ENCODE measurements around the gene OPN1MW3.
"Not testable (repeated sequence)": the region's sequence is repeated elsewhere in the genome, so short reads cannot be mapped to it uniquely, and the experiment has no call there.

The OPN1MW3 gene

DNA sequence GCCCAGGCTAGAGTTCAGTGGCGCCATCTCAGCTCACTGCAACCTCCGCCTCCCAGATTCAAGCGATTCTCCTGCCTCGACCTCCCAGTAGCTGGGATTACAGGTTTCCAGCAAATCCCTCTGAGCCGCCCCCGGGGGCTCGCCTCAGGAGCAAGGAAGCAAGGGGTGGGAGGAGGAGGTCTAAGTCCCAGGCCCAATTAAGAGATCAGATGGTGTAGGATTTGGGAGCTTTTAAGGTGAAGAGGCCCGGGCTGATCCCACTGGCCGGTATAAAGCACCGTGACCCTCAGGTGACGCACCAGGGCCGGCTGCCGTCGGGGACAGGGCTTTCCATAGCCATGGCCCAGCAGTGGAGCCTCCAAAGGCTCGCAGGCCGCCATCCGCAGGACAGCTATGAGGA, at the start of gene OPN1MW3:
OPN1MW3 (plus strand) TSS at position 301 of the 400 bp plus-strand sequence; CDS start at position 339, 38 bp downstream.
- not testable (repeated sequence) for DNase-seq (ENCODE audit: low read depth)

DNA sequence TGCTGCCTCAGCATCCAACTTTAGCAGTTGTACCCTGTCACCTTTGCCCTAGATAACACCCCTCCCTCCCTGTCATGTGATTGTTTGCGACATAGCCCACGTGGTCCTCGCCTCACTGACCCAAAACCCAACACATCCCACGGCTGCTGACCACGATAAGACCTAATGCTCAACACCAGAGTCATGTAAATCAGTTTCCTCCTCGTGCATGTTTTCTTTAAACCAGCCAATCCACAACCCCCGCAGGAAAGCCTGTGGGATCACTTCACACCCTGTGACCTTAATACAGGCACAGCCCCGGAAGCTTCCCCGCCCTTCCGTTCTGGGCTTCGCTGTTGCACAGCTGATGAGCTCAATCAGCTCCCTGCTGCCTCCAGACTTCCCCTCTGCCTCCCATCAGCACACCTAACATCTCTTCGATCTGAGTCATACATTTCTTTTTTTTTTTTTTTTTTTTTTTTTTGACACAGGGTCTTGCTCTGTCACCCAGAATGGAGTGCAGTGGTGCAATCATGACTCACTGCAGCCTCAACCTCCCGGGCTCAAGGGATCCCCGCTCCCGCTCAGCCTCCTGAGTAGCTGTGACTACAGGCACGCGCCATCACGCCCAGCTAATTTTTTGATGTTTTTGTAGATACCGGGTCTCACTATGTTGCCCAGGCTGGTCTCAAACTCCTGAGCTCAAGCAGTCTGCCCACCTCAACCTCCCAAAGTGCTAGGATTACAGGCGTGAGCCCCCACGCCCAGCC, 47.5 kb upstream of the OPN1MW3 start:
- not testable (repeated sequence) for DNase-seq (ENCODE audit: low read depth)

DNA sequence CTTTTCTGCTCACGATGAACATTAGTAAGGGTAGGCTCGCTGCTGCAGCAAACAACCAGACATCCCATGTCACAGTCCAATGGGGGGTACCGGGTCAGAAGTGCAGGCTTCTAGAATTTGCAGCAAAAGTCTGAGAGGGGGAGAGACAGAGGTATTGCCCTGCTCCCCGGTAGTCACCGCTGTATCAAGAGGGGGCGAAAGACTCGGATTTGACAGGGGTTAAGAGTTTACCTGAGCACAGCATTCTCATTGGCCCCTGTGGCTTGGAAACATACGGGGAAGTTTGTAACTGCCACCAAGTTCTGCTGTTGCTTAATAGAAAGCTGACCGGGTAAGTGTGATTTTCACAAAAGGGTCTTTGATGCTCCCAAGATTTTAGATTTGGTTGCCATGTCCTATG, 46.3 kb upstream of the OPN1MW3 start:
- DNase-seq (ENCODE audit: low read depth) = not testable (repeated sequence)

DNA sequence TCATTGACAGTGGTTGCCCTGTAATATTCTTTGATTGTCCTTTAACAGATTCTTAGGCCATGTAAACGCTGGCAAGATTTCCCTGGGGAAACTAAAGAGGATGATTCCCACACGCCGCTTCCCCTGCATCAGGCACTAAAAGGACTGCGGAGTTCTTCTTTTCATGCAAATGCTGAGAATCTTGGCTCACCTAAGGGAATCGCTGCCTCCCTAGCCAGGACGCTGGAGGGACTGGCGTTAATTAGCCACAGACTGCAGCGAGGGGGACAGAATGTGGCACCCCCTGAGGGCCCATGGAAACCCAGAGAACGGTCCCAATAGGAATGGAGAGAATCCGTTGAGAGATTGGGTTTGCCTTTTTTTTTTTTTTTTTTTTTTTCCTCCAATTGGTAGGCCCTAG, 45.9 kb upstream of the OPN1MW3 start:
- DNase-seq (ENCODE audit: low read depth) = not testable (repeated sequence)

DNA sequence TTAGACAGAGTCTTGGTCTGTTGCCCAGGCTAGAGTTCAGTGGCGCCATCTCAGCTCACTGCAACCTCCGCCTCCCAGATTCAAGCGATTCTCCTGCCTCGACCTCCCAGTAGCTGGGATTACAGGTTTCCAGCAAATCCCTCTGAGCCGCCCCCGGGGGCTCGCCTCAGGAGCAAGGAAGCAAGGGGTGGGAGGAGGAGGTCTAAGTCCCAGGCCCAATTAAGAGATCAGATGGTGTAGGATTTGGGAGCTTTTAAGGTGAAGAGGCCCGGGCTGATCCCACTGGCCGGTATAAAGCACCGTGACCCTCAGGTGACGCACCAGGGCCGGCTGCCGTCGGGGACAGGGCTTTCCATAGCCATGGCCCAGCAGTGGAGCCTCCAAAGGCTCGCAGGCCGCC, 37.9 kb upstream of the OPN1MW3 start, which contains the start of gene OPN1MW2:
OPN1MW2 (plus strand) TSS at position 301 of the 400 bp plus-strand sequence; CDS start at position 361, 60 bp downstream.
- DNase-seq (ENCODE audit: low read depth) = not testable (repeated sequence)

DNA sequence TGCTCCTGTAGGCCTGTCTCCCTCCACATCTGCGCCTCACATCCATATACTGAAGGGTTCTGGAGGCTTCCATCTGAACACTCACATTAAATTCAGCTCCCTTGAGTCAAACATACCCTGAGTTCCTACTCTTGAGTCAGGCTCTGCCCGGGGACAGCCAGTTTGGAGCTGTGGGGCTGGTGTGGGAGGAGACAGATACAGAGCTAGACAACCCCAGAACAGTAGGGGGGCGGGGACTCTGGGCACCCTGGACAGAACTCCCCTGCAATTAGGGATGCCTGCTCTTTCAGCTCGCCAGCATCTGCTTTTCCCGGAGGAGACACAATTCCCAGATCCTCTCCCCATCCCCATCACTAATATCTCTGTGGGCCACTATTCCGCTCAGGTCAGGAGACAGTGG, 32.1 kb upstream of the OPN1MW3 start:
- DNase-seq (ENCODE audit: low read depth) = not testable (repeated sequence)

DNA sequence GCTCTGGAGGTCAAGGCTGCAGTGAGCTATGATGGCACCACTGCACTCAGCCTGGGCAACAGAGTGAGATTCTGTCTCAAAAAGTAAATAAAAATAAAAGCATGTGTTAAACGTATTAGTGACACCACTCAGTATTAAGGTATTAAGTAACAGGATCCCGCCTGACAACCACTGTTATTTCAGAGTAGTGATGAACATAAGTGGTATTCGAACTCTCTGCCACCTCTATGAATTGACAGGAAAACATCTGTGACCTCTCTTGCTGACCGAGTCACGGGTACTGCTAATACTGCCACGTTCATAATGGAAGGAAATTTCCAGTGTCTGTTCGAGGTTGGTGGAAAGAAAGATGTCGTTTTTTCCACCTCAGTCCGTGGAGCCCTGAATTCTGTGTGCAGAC, 30.7 kb upstream of the OPN1MW3 start:
- not testable (repeated sequence) for DNase-seq (ENCODE audit: low read depth)

DNA sequence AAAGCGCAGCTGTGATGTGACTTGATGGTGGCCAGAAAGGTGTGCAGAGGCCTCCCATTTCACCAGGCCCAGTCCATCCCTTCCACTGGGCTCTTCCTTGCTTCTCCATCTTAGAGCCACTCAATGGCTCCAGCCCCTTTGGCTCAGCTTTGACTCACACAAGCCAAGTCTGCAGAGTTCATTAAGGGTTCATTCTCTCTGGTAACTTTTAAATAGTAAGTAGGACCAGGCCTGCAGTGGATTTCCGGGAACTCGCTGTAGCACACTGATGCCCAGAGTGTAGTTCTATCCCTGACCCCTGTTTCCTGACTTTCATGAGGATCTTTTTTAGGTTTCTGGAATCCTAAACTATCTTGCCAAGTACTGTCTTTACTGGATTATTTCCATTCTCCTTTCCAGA, 25.9 kb upstream of the OPN1MW3 start:
- DNase-seq (ENCODE audit: low read depth) = not testable (repeated sequence)

DNA sequence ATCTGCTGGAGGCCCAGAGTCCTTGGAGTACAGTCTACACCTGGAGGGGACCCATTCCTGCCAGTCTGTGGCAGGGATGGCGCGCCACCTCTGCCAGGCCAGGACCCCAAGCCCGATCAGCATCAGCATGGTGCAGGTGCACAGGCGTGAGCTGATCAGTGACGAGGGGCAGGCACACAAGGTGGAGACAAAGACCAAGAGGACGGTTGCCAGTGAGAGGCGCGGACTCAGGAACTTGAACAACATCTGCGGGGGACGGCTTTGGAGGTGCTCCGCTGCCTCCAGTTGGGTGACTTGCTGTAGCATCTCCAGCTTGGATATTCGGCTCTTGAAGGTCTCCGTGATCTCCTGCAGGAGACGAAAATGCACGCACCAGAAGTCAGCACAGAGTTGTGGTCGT, 23.8 kb upstream of the OPN1MW3 start:
- not testable (repeated sequence) for DNase-seq (ENCODE audit: low read depth)

DNA sequence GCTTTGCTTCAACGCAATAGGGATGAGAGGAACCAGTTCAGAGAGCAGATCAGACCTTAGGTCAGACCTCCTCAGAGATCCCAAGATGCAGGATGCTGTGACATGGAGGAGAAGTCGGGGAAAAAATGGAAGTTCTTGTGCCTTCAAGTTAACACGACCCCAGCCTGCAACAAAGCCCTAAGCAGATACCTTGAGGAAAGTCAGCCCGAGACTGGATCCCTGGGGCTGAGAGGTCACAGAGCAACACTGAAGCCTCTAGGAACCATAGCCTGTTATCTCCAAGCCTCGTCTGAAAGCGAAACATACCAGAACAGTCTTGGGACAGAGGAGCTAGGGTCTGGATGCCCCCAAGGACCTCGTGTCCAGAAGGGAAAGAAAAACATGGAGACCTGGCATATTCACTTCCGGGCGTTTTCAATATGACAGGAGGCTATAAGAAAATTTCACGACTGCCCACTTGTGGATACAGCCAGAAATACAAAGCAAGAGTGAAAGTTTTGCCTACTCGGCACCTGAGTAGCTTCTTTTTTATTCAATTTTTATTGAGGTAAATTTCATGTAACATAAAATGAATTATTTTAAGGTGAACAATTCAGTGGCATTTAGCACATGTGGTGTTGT, 18.3 kb upstream of the OPN1MW3 start:
- DNase-seq (ENCODE audit: low read depth) = not testable (repeated sequence)

DNA sequence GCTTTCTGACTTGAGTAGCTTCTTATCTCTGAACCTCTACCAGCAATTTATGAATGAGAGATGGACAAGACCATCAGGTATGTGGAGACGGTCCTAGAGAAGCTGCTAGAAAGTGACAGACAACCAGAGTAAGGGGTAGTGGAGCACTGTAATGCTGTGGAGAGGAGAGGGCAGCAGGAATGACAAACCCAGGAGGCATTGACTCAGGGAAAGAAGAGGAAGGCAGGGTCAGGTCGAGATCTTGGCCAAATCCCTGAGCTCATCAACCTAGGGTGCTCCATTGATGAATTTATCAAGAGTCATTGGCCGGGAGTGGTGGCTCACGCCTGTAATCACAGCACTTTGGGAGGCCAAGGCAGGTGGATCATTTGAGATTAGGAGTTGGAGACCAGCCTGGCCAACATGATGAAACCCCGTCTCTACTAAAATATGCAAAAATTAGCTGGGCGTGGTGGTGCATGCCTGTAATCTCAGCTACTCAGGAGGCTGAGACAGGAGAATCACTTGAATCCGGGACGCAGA, 17.3 kb upstream of the OPN1MW3 start:
- DNase-seq (ENCODE audit: low read depth) = not testable (repeated sequence)

DNA sequence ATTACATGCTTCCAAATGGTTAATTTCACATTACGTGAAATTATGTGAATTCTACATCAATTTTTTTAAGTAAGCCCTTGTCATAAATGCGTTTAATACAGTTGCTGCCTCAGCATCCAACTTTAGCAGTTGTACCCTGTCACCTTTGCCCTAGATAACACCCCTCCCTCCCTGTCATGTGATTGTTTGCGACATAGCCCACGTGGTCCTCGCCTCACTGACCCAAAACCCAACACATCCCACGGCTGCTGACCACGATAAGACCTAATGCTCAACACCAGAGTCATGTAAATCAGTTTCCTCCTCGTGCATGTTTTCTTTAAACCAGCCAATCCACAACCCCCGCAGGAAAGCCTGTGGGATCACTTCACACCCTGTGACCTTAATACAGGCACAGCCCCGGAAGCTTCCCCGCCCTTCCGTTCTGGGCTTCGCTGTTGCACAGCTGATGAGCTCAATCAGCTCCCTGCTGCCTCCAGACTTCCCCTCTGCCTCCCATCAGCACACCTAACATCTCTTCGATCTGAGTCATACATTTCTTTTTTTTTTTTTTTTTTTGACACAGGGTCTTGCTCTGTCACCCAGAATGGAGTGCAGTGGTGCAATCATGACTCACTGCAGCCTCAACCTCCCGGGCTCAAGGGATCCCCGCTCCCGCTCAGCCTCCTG, 9.9 kb upstream of the OPN1MW3 start:
- not testable (repeated sequence) for DNase-seq (ENCODE audit: low read depth)

DNA sequence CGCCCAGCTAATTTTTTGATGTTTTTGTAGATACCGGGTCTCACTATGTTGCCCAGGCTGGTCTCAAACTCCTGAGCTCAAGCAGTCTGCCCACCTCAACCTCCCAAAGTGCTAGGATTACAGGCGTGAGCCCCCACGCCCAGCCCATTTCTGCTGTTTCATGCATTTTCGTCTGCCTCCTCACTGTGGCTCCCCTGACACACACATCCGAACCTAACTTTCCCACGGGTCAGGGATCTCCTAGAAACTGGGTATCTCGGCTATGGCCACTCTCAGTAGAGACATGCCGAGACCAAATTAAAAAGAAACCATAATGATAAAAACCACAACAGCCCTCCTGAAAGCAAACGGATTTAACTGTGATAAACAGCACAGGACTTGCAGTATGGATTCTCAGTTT, 9.3 kb upstream of the OPN1MW3 start:
- not testable (repeated sequence) for DNase-seq (ENCODE audit: low read depth)

DNA sequence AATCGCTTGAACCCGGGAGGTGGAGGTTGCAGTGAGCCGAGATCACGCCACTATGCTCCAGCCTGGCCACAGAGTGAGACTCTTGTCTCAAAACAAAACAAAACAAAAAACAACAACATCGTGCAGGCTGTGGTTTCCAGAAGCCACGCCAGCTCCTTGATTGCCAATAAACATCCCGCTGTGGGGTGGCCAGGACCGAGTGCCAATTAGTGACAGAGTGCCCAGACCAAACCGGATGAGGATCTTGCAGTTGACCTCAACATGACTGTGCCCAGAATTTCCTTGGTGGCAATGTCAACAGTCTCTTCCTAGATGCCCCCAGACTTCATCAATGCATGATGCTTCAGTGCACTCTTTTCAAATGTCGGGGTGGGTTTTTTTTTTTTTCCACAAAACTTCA, 1.3 kb downstream of the OPN1MW3 start:
- DNase-seq (ENCODE audit: low read depth) = not testable (repeated sequence)

DNA sequence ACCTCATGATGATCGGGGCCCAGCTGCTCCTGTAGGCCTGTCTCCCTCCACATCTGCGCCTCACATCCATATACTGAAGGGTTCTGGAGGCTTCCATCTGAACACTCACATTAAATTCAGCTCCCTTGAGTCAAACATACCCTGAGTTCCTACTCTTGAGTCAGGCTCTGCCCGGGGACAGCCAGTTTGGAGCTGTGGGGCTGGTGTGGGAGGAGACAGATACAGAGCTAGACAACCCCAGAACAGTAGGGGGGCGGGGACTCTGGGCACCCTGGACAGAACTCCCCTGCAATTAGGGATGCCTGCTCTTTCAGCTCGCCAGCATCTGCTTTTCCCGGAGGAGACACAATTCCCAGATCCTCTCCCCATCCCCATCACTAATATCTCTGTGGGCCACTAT, 5.7 kb downstream of the OPN1MW3 start:
- not testable (repeated sequence) for DNase-seq (ENCODE audit: low read depth)

DNA sequence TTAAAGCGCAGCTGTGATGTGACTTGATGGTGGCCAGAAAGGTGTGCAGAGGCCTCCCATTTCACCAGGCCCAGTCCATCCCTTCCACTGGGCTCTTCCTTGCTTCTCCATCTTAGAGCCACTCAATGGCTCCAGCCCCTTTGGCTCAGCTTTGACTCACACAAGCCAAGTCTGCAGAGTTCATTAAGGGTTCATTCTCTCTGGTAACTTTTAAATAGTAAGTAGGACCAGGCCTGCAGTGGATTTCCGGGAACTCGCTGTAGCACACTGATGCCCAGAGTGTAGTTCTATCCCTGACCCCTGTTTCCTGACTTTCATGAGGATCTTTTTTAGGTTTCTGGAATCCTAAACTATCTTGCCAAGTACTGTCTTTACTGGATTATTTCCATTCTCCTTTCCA, 11.9 kb downstream of the OPN1MW3 start:
- not testable (repeated sequence) for DNase-seq (ENCODE audit: low read depth)

DNA sequence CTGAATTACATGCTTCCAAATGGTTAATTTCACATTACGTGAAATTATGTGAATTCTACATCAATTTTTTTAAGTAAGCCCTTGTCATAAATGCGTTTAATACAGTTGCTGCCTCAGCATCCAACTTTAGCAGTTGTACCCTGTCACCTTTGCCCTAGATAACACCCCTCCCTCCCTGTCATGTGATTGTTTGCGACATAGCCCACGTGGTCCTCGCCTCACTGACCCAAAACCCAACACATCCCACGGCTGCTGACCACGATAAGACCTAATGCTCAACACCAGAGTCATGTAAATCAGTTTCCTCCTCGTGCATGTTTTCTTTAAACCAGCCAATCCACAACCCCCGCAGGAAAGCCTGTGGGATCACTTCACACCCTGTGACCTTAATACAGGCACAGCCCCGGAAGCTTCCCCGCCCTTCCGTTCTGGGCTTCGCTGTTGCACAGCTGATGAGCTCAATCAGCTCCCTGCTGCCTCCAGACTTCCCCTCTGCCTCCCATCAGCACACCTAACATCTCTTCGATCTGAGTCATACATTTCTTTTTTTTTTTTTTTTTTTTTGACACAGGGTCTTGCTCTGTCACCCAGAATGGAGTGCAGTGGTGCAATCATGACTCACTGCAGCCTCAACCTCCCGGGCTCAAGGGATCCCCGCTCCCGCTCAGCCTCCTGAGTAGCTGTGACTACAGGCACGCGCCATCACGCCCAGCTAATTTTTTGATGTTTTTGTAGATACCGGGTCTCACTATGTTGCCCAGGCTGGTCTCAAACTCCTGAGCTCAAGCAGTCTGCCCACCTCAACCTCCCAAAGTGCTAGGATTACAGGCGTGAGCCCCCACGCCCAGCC, 27.3 kb downstream of the OPN1MW3 start:
- DNase-seq (ENCODE audit: low read depth) = not testable (repeated sequence)

DNA sequence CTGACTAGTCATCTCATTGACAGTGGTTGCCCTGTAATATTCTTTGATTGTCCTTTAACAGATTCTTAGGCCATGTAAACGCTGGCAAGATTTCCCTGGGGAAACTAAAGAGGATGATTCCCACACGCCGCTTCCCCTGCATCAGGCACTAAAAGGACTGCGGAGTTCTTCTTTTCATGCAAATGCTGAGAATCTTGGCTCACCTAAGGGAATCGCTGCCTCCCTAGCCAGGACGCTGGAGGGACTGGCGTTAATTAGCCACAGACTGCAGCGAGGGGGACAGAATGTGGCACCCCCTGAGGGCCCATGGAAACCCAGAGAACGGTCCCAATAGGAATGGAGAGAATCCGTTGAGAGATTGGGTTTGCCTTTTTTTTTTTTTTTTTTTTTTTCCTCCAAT, 29.0 kb downstream of the OPN1MW3 start:
- not testable (repeated sequence) for DNase-seq (ENCODE audit: low read depth)

DNA sequence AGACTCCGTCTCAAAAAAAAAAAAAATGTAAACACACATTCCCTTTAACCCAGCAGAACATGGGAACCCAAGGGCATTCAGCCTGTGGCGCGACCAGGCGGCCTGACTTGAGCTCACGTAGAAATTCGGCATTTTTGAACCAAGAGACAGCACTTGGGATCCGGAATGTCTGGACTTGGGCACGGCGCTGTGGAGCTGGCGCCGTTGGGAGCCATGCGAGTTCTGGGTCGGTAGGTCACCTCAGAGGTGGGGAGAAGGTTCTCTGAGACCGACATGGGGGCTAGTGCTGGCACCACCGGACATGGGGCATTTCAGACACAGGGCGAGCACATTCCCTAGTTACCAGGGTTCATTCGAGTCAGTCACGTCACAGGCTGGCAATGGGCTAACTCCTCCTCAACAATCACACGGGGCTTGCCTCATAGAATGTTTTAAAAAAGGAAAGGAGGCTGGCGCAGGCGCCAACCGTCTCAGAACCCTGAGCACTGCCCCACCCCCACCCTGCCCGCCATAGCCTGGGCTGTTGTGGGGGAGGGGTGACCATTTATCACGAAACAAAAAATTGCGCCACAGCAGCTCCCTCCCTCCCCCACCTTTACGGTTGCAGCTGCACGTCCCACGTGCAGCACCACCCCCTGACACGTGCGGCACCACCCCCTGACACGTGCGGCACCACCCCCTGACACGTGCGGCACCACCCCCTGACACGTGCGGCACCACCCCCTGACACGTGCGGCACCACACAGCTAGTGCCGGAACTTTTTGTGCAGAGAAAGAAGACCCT, 37.6 kb downstream of the OPN1MW3 start, which contains the start of gene TEX28:
TEX28 (minus strand) TSS at position 334 of the 784 bp plus-strand sequence. CDS start 3,007 bp downstream, outside the sequence.
- no peak for DNase-seq (ENCODE audit: low read depth)

DNA sequence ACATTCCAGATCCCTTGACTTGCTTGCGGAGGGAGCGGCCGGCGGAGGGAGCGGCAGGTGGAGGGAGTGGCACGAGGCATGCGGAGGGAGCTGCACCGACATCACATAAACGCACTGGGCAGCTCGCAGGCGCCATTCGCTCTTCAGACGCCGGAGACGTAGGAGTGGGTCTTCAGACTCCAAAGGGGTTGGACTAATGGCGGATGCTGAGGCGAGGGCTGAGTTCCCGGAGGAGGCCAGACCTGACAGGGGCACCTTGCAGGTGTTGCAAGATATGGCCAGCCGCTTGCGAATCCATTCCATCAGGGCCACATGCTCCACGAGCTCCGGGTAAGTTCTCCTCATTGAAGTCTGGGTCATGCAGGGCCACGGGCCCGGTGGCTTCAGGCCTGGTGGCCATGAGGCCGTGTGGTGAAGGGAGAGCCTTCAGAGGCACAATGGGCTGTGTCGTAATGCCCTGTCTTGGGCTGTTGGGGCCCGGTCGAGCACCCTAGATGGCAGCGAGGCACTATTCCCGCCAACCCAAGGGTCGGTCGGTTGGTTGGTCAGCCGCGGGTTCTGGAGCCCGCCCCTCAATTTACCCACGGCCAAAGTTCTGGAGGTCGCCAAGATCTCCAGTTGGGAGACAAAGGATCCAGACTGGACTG, 38.4 kb downstream of the OPN1MW3 start, which contains the start of gene TKTL1:
TKTL1 (plus strand) TSS at position 132 of the 647 bp plus-strand sequence; CDS start at position 197, 65 bp downstream.
- no peak for DNase-seq (ENCODE audit: low read depth)

Measured in iris pigment epithelial cell (primary cell).